Lower lobe of right lung (tissue), 2 donors: ENCODE measurements around the gene SNTA1. TPM values are rescaled to one million over a fixed set of nuclear protein-coding genes. Genes with fewer than 3 reads are reported as not detected.
"Not testable (repeated sequence)": the region's sequence is repeated elsewhere in the genome, so short reads cannot be mapped to it uniquely, and the experiment has no call there.

ENCODE experiments used
- ATAC-seq, 2 donors: fragments of 200-7000 bp; cut with Tn5 transposase; one replicate each; pipeline ENCODE4 v1.9.1; 2020 to 2022; ENCODE audit warnings: mild to moderate bottlenecking in 2 of 2, moderate library complexity in 2 of 2
- DNase-seq: peaks from one replicate; pipeline ENCODE4 v3.0.0-alpha.2; 2020
- H3K27ac ChIP-seq: fragments of 200-600 bp; one replicate; pipeline ENCODE4 v1.8.0; 2022
- H3K27me3 ChIP-seq: fragments of 200-600 bp; one replicate; pipeline ENCODE4 v1.8.0; 2022; ENCODE audit warnings: low read depth
- H3K36me3 ChIP-seq: fragments of 200-600 bp; one replicate; pipeline ENCODE4 v1.8.0; 2022; ENCODE audit warnings: mild to moderate bottlenecking
- H3K4me1 ChIP-seq: fragments of 200-600 bp; one replicate; pipeline ENCODE4 v1.8.0; 2022
- H3K4me3 ChIP-seq: fragments of 200-600 bp; one replicate; pipeline ENCODE4 v1.8.0; 2022; ENCODE audit warnings: mild to moderate bottlenecking
- H3K9me3 ChIP-seq: fragments of 200-600 bp; one replicate; pipeline ENCODE4 v1.8.0; 2022
- CTCF ChIP-seq: fragments of 200-600 bp; IDR thresholded peaks from one replicate; pipeline ENCODE4 v1.8.0; 2022; ENCODE audit warnings: antibody characterized with exemption, mild to moderate bottlenecking
- intact Hi-C: fragments of 100-400 bp; cut with DNase I; formaldehyde crosslinking; loops from one replicate; pipeline ENCODE4 v1.11.0; 2022
- total RNA-seq: library from RNA; stranded (reverse); fragmentation: NEBNext Ultra II Directional; extraction: Animal tissue kit (Norgen Biotek cat#: 25700); gene quantifications from one replicate; pipeline ENCODE4 v1.2.1, GENCODE V29; 2021
- donor health status: DM: no; HTN: yes; CAD: no; lungs with severe emphysema.

Gene SNTA1
- total RNA-seq, 1 donor from 2014 or later: 6.7 TPM

DNA sequence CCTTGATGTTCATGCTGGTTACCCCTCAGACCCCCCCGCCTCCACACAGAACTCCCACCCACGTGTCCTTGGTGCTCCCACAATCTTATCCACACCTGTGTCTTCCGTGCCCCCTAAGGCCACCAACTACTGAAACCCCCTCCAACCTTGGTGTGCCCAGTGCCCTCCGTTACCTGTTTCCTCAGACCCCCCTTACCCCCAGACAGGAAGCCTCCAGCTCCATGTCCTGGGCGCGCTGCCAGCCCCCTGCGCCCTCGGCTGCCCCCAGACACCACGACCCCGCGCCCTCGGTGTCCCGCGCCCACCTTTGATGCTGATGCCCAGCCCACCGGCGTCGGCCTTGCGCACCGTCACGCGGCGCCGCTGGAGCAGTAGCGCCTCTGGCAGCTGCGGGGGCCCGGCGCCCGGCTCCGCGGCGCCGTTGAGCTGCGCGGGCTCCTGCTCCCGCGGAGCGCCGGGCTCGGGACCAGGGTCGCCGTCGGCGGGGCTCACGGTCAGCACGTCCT, 504 bp downstream of the SNTA1 start:
- Histone ChIP-seq H3K9me3 (no peaks in the 10 kb centered on the region), H3K4me3 (peak overlapping the region; percentile 78), H3K27ac (peak overlapping the region; percentile 71), H3K27me3 (no peaks in the 10 kb centered on the region), H3K36me3 (no peaks in the 10 kb centered on the region), H3K4me1 (peaks cover 12% of the 10 kb centered on the region)
- intact Hi-C loops: no loop called here
- ATAC-seq (peak; percentile 5 to 9), DNase-seq (no peak)
- TF ChIP-seq CTCF: no peak

DNA sequence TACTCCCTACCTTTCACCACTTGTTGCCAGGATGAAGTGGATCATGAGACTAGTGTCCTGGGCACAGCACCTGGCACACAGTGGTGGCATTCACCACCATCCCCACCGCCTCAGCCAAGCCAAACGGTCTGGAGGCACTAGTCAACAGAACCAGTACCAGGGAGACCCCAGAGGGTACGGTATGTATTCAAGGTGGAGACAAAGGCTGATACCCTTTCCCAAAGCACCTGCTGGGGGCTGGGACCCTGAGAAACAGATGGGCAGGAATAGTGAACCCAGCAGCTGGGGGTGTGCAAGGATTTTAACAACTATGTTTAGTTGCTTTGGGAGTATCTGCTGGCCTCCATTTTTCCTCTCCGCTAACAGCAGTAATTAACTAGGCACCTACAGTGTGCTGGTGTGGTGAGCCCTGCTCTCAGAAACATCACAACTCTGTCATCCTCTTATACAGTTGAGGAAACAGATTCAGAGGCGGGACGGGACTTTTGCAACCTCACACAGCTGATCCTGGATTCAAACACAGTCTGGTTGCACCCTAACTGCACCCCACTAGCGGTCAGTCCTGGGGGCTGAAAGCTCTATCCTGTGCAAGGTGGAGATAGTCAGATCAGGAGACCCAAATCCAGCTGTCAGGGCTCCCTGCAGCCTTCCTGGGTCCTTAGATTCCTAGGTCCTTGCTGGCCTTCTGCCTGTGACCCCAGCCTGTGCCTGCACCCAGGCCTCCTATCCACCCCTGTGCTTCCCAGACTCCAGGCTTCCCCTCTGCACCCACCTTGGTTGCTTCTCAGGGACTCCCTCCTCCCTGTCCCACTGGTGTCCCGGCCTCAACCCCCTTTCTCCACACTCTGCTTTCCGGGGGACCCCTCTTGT, 1.2 kb downstream of the SNTA1 start:
- ATAC-seq: no peak
- Histone ChIP-seq H3K27me3 (no peaks in the 10 kb centered on the region), H3K4me1 (peaks cover 12% of the 10 kb centered on the region), H3K27ac (no peak overlapping the region), H3K36me3 (no peaks in the 10 kb centered on the region), H3K9me3 (no peaks in the 10 kb centered on the region), H3K4me3 (peak overlapping the region; percentile 78)
- intact Hi-C loops: no loop called here
- no peak for DNase-seq
- TF ChIP-seq CTCF: no peak

DNA sequence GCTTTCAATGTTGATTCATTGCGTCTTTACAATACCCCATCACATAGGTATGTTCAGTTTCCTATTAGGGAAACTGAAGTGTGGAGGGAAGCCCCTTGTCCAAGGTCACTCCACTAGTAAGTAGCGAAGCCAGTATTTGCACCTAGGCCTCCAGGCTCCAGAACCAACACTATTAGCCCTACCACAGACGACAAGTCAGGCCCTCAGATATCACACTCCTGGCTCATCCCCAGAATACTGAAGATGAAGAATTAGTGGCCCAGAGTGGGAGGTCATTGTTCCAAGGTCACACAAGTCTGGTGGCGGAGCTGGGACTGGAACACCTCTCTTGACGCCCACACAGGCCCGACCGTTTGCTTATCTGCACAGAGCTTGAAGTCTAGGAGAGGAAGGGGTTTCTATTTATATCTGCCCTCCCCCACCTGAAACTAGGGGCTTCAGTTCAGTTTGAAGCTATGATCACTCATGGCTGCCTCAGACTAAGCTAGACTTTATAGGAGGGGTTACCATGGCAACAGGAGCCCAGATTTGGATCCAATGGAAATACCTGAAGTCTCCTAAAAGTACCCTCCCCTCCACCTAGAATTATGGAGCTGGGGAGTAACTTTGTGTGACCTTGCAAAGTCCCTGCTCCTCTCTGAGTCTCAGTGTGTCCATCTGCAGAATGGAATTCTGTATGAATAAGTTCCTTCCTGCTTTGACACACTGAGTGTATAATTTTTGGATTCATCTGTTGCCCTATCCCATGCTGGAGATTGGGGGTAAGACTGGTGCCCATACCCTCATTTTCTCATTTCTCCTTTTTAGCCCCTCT, 2.2 kb downstream of the SNTA1 start:
- no peak for ATAC-seq
- no peak overlapping the region for H3K27ac ChIP-seq
- intact Hi-C loops: no loop called here
- TF ChIP-seq CTCF: no peak
- DNase-seq: no peak
- no peaks in the 10 kb centered on the region for H3K36me3 ChIP-seq
- no peaks in the 10 kb centered on the region for H3K27me3 ChIP-seq
- H3K4me1 ChIP-seq: peaks cover 12% of the 10 kb centered on the region
- H3K4me3 ChIP-seq: no peak overlapping the region
- H3K9me3 ChIP-seq: no peaks in the 10 kb centered on the region

GRCh38 chr20:33440562-33440961, 3.0 kb downstream of the SNTA1 start:
- H3K9me3 ChIP-seq, H3K27ac ChIP-seq, H3K4me3 ChIP-seq, DNase-seq, H3K36me3 ChIP-seq, ATAC-seq, intact Hi-C loops, H3K27me3 ChIP-seq: not testable (repeated sequence)
- peaks cover 12% of the 10 kb centered on the region for H3K4me1 ChIP-seq

- intact Hi-C loops: no loop called here
- ATAC-seq (no peak), DNase-seq (no peak)
- no peaks in the 10 kb centered on the region for H3K9me3 ChIP-seq
- no peak overlapping the region for H3K27ac ChIP-seq
- peaks cover 7% of the 10 kb centered on the region for H3K4me1 ChIP-seq
- no peaks in the 10 kb centered on the region for H3K36me3 ChIP-seq
- no peaks in the 10 kb centered on the region for H3K27me3 ChIP-seq
- H3K4me3 ChIP-seq: no peak overlapping the region
- TF ChIP-seq CTCF: no peak
Observed at GRCh38 chr20:33438481-33438880, 5.1 kb downstream of the SNTA1 start.
